ENCODE measurements around the gene GPN3. TPM values are rescaled to one million over a fixed set of nuclear protein-coding genes. Genes with fewer than 3 reads are reported as not detected.

GPN3 gene
- total and polyA plus RNA-seq, 2 of the 8 experiments (the other 6 are each of a cell fraction or from before 2014, with no cell fraction given), result 49.7 to 52.9 TPM

- TF ChIP-seq ATF2 (IDR thresholded peaks at IDR 0.05; ENCODE audit: low read length), result no peak
- no peak for TF ChIP-seq CHD1 (IDR thresholded peaks at IDR 0.05; ENCODE audit: low read depth, low read length)
- no peak for TF ChIP-seq HDAC6 (IDR thresholded peaks at IDR 0.05; ENCODE audit: low read depth, low read length)
- TF ChIP-seq SIN3A (conservative IDR thresholded peaks at IDR 0.05 in 1 of 2, IDR thresholded peaks at IDR 0.05 in 1 of 2; ENCODE audit: low read depth in 1 of 2, low read length in 2 of 2), result peak in 1 of 2 experiments; percentile 36; a peak in 1 of 4 replicates
- TF ChIP-seq ASH2L (IDR thresholded peaks at IDR 0.05; ENCODE audit: low read length), result peak; percentile 91
- no peak for TF ChIP-seq JUND (IDR thresholded peaks at IDR 0.05; ENCODE audit: low read length)
- peak; percentile 84 for TF ChIP-seq TBP (IDR thresholded peaks at IDR 0.05; ENCODE audit: low read depth, low read length)
- no peak for TF ChIP-seq SP2 (IDR thresholded peaks at IDR 0.05; ENCODE audit: low read length)
- peak; percentile 94 for TF ChIP-seq TAF1 (IDR thresholded peaks at IDR 0.05; ENCODE audit: low read depth, low read length)
- TF ChIP-seq EZH2 (IDR thresholded peaks at IDR 0.05; ENCODE audit: low read depth, low read length, severe bottlenecking), result no peak
These were observed 64.7 kb downstream of the GPN3 start, which contains the start of gene ANAPC7 (continued) for GRCh38 chr12:110403146-110403975.

All from H1 (cell line).